H9 (cell line): ENCODE results near the gene INPP5A. TPM values are rescaled to one million over a fixed set of nuclear protein-coding genes. Genes with fewer than 3 reads are reported as not detected.

Experiments
- DNase-seq: peaks from one replicate; pipeline ENCODE4 v3.0.0-alpha.2; 2017
- H2AFZ ChIP-seq: one replicate; pipeline ENCODE4 v1.6.1; 2013; ENCODE audit warnings: mild to moderate bottlenecking, low read length, control low read depth, moderate library complexity
- H2AK5ac ChIP-seq: 2 replicates; pipeline ENCODE4 v1.6.1; 2013; ENCODE audit warnings: low read length, control low read depth, mixed read lengths; ENCODE audit not compliant: insufficient read length
- H2BK120ac ChIP-seq: one replicate; pipeline ENCODE4 v1.6.1; 2013; ENCODE audit warnings: low read depth, mild to moderate bottlenecking, low read length, control low read depth, inconsistent platforms; ENCODE audit not compliant: poor library complexity, severe bottlenecking
- H2BK12ac ChIP-seq: 2 replicates; pipeline ENCODE4 v1.6.1; 2013; ENCODE audit warnings: low read length, control low read depth, mixed read lengths, low read depth; ENCODE audit not compliant: insufficient read length
- H2BK15ac ChIP-seq: 2 replicates; pipeline ENCODE4 v1.6.1; 2013; ENCODE audit warnings: low read depth, low read length, control low read depth
- H2BK20ac ChIP-seq: one replicate; pipeline ENCODE4 v1.6.1; 2013; ENCODE audit warnings: low read depth, mild to moderate bottlenecking, low read length, control low read depth, inconsistent platforms; ENCODE audit not compliant: poor library complexity, severe bottlenecking
- H2BK5ac ChIP-seq: 2 replicates; pipeline ENCODE4 v1.6.1; 2013; ENCODE audit warnings: low read length, control low read depth, mixed read lengths; ENCODE audit not compliant: insufficient read length
- H3K14ac ChIP-seq: 2 replicates; pipeline ENCODE4 v1.6.1; 2013; ENCODE audit warnings: low read length, control low read depth; ENCODE audit not compliant: insufficient read depth
- H3K18ac ChIP-seq: 2 replicates; pipeline ENCODE4 v1.6.1; 2013; ENCODE audit warnings: low read depth, mild to moderate bottlenecking, mixed read lengths, low read length, control low read depth; ENCODE audit not compliant: insufficient read length
- H3K23ac ChIP-seq: 2 replicates; pipeline ENCODE4 v1.6.1; 2013; ENCODE audit warnings: low read length, control low read depth, mixed read lengths, low read depth; ENCODE audit not compliant: insufficient read length
- H3K23me2 ChIP-seq: 2 replicates; pipeline ENCODE4 v1.6.1; 2013; ENCODE audit warnings: low read depth, mild to moderate bottlenecking, mixed read lengths, low read length, control low read depth; ENCODE audit not compliant: insufficient read length, poor library complexity, severe bottlenecking
- H3K27ac ChIP-seq: 2 replicates; pipeline ENCODE4 v1.5.1; 2013; ENCODE audit warnings: low read length, control low read depth, mixed read lengths, low read depth; ENCODE audit not compliant: insufficient read length
- H3K27me3 ChIP-seq: 2 replicates; pipeline ENCODE4 v1.6.1; 2013; ENCODE audit warnings: low read length, control low read depth, inconsistent platforms; ENCODE audit not compliant: insufficient read depth
- H3K4ac ChIP-seq: 2 replicates; pipeline ENCODE4 v1.6.1; 2013; ENCODE audit warnings: low read depth, mild to moderate bottlenecking, control low read depth, inconsistent platforms, low read length, moderate library complexity
- H3K4me1 ChIP-seq: 2 replicates; pipeline ENCODE4 v1.6.1; 2013; ENCODE audit warnings: low read length, control low read depth, inconsistent platforms; ENCODE audit not compliant: insufficient read depth
- H3K4me2 ChIP-seq: 2 replicates; pipeline ENCODE4 v1.6.1; 2013; ENCODE audit warnings: low read length, control low read depth, mixed read lengths; ENCODE audit not compliant: insufficient read length, insufficient read depth
- H3K56ac ChIP-seq: 2 replicates; pipeline ENCODE4 v1.6.1; 2013; ENCODE audit warnings: low read depth, mild to moderate bottlenecking, mixed read lengths, low read length, control low read depth; ENCODE audit not compliant: insufficient read length
- H3K79me1 ChIP-seq: 2 replicates; pipeline ENCODE4 v1.6.1; 2013; ENCODE audit warnings: low read depth, mild to moderate bottlenecking, moderate library complexity, low read length, control low read depth, inconsistent platforms; ENCODE audit not compliant: insufficient read depth, poor library complexity, severe bottlenecking
- H3K79me2 ChIP-seq: 2 replicates; pipeline ENCODE4 v1.6.1; 2013; ENCODE audit warnings: low read length, control low read depth, inconsistent platforms; ENCODE audit not compliant: insufficient read depth
- H3K9ac ChIP-seq: 2 replicates; pipeline ENCODE4 v1.6.1; 2013; ENCODE audit warnings: low read length, control low read depth, mixed read lengths; ENCODE audit not compliant: insufficient read length; ENCODE audit errors: extremely low read depth
- H3K9me3 ChIP-seq: one replicate; pipeline ENCODE4 v1.6.1; 2013; ENCODE audit warnings: low read depth, low read length, inconsistent platforms; ENCODE audit not compliant: control insufficient read depth
- H3T11ph ChIP-seq: one replicate; pipeline ENCODE4 v1.6.1; 2013; ENCODE audit warnings: mild to moderate bottlenecking, low read length, control low read depth, inconsistent platforms
- H4K20me1 ChIP-seq: one replicate; pipeline ENCODE4 v1.6.1; 2013; ENCODE audit not compliant: control insufficient read depth, insufficient read length, insufficient read depth
- H4K5ac ChIP-seq: 2 replicates; pipeline ENCODE4 v1.6.1; 2013; ENCODE audit warnings: low read depth, mild to moderate bottlenecking, mixed read lengths, low read length, control low read depth; ENCODE audit not compliant: insufficient read length
- H4K8ac ChIP-seq: replicated peaks from 2 replicates; pipeline ENCODE4 v1.6.1; 2013; ENCODE audit warnings: low read length, control low read depth, mixed read lengths, low read depth; ENCODE audit not compliant: insufficient read length
- H4K91ac ChIP-seq: 2 replicates; pipeline ENCODE4 v1.6.1; 2013; ENCODE audit warnings: low read depth, mild to moderate bottlenecking, moderate library complexity, mixed read lengths, low read length, control low read depth; ENCODE audit not compliant: insufficient read length
- H3K27ac Mint-ChIP-seq, 3 experiments: 2 replicates in 2 of 3; 3 replicates in 1 of 3; pipeline ENCODE4 v1.8.0; 2020 to 2021; ENCODE audit warnings: mixed read lengths in 3 of 3, mild to moderate bottlenecking in 1 of 3, moderate library complexity in 1 of 3
- H3K27me3 Mint-ChIP-seq: 2 replicates; pipeline ENCODE4 v1.8.0; 2021; ENCODE audit warnings: low read depth, mild to moderate bottlenecking, moderate library complexity, mixed read lengths
- H3K36me3 Mint-ChIP-seq, 3 experiments: 2 replicates in 2 of 3; 3 replicates in 1 of 3; pipeline ENCODE4 v1.8.0; 2020 to 2021; ENCODE audit warnings: low read depth in 3 of 3, mixed read lengths in 3 of 3; ENCODE audit not compliant: insufficient read depth in 1 of 3
- H3K4me1 Mint-ChIP-seq, 2 experiments: 2 replicates each; pipeline ENCODE4 v1.8.0; 2020; ENCODE audit warnings: mixed read lengths in 2 of 2
- H3K4me3 Mint-ChIP-seq, 2 experiments: 2 replicates in 1 of 2; 3 replicates in 1 of 2; pipeline ENCODE4 v1.8.0; 2020 to 2021; ENCODE audit warnings: mild to moderate bottlenecking in 2 of 2, mixed read lengths in 2 of 2, moderate library complexity in 1 of 2
- H3K9me3 Mint-ChIP-seq, 2 experiments: 2 replicates in 1 of 2; 3 replicates in 1 of 2; pipeline ENCODE4 v1.8.0; 2020; ENCODE audit warnings: mild to moderate bottlenecking in 2 of 2, mixed read lengths in 2 of 2, moderate library complexity in 1 of 2
- CTCF ChIP-seq: fragments of 200-600 bp; sonication (generic); conservative IDR thresholded peaks from 3 replicates; pipeline ENCODE4 v1.8.0; 2021; ENCODE audit warnings: antibody characterized with exemption, mild to moderate bottlenecking
- WGBS: extraction: QIAGEN DNeasy Blood & Tissue Kit; methylation state at CpG from one replicate; pipeline ENCODE4 v1.1.7; 2013; ENCODE audit warnings: missing lambda C conversion rate, low lambda C conversion rate, mixed read lengths; ENCODE audit not compliant: insufficient read length; ENCODE audit errors: extremely low coverage; 5-methylcytosine and 5-hydroxymethylcytosine counted together
- total RNA-seq: library from RNA; stranded (reverse); gene quantifications from 2 replicates; pipeline ENCODE4 v1.2.1, GENCODE V29; 2021

The INPP5A gene
- total RNA-seq, 1 experiment from 2014 or later: 17.7 TPM

- Histone ChIP-seq H3K14ac (no peak overlapping the region; the same call in 1 of the 2 replicates), H3K23me2 (no peaks in the 10 kb centered on the region), H3K27ac (no peak overlapping the region), H3K27me3 (no peaks in the 10 kb centered on the region), H4K91ac (no peak overlapping the region), H3K9me3 (no peaks in the 10 kb centered on the region), H2BK120ac (no peak overlapping the region), H2AFZ (no peak overlapping the region), H3K56ac (no peak overlapping the region), H3K79me1 (no peaks in the 10 kb centered on the region), H3K18ac (no peak overlapping the region), H4K8ac (no peak overlapping the region), H3K23ac (no peak overlapping the region), H3K9ac (no peak overlapping the region), H3T11ph (no peak overlapping the region), H3K4me2 (no peak overlapping the region), H3K4me1 (no peaks in the 10 kb centered on the region; the same call in 1 of the 2 replicates), H2BK5ac (no peak overlapping the region), H4K5ac (no peak overlapping the region), H3K4ac (no peak overlapping the region), H2BK20ac (no peak overlapping the region), H3K79me2 (no peaks in the 10 kb centered on the region), H2AK5ac (no peak overlapping the region), H2BK15ac (no peak overlapping the region), H2BK12ac (no peak overlapping the region), H4K20me1 (no peaks in the 10 kb centered on the region)
- WGBS: no CpG with 5 or more reads among the region's 29 CpGs
- peaks cover 2% of the 10 kb centered on the region; the same call in 1 of the 2 replicates for H3K27me3 Mint-ChIP-seq
- H3K27ac Mint-ChIP-seq: peak overlapping the region; percentile 52 to 93 (median 89); a peak in 5 of 7 replicates
- DNase-seq: peak; percentile 66
- H3K4me1 Mint-ChIP-seq: peaks cover 43 to 48% of the 10 kb centered on the region in 2 experiments
- peak; percentile 46 for TF ChIP-seq CTCF
- H3K9me3 Mint-ChIP-seq: no peaks in the 10 kb centered on the region
- no peak overlapping the region for H3K4me3 Mint-ChIP-seq
- no peaks in the 10 kb centered on the region; a peak in 1 of 7 replicates for H3K36me3 Mint-ChIP-seq
Observed at GRCh38 chr10:132746801-132747625, 209.4 kb downstream of the INPP5A start.
